ENCODE measurements around the gene DUSP16. TPM values are rescaled to one million over a fixed set of nuclear protein-coding genes. Genes with fewer than 3 reads are reported as not detected.

Gene DUSP16
- total and polyA plus RNA-seq, 2 experiments from 2014 or later, result 11.7 to 59.4 TPM

GRCh38 chr12:12510141-12510540, 52.5 kb downstream of the DUSP16 start:
- no peak overlapping the region for H3K4me3 Mint-ChIP-seq
- H4K20me1 ChIP-seq (replicated peaks; ENCODE audit: insufficient read depth), result peaks cover 4% of the 10 kb centered on the region; the same call in 1 of the 2 replicates
- no peaks in the 10 kb centered on the region for H3K36me3 ChIP-seq (ENCODE audit: insufficient read depth)
- ATAC-seq (no peak), DNase-seq (ENCODE audit: low spot score) (no peak)
- H3F3A ChIP-seq (replicated peaks; ENCODE audit: low read depth), result no peaks in the 10 kb centered on the region
- H3K79me2 ChIP-seq (replicated peaks; ENCODE audit: insufficient read depth), result peaks cover 98% of the 10 kb centered on the region
- H3K36me3 Mint-ChIP-seq (ENCODE audit: low read depth), result peaks cover under 1% of the 10 kb centered on the region; the same call in 2 of the 3 replicates
- H2AFZ ChIP-seq, result no peak overlapping the region
- TF ChIP-seq, protein P1, sequence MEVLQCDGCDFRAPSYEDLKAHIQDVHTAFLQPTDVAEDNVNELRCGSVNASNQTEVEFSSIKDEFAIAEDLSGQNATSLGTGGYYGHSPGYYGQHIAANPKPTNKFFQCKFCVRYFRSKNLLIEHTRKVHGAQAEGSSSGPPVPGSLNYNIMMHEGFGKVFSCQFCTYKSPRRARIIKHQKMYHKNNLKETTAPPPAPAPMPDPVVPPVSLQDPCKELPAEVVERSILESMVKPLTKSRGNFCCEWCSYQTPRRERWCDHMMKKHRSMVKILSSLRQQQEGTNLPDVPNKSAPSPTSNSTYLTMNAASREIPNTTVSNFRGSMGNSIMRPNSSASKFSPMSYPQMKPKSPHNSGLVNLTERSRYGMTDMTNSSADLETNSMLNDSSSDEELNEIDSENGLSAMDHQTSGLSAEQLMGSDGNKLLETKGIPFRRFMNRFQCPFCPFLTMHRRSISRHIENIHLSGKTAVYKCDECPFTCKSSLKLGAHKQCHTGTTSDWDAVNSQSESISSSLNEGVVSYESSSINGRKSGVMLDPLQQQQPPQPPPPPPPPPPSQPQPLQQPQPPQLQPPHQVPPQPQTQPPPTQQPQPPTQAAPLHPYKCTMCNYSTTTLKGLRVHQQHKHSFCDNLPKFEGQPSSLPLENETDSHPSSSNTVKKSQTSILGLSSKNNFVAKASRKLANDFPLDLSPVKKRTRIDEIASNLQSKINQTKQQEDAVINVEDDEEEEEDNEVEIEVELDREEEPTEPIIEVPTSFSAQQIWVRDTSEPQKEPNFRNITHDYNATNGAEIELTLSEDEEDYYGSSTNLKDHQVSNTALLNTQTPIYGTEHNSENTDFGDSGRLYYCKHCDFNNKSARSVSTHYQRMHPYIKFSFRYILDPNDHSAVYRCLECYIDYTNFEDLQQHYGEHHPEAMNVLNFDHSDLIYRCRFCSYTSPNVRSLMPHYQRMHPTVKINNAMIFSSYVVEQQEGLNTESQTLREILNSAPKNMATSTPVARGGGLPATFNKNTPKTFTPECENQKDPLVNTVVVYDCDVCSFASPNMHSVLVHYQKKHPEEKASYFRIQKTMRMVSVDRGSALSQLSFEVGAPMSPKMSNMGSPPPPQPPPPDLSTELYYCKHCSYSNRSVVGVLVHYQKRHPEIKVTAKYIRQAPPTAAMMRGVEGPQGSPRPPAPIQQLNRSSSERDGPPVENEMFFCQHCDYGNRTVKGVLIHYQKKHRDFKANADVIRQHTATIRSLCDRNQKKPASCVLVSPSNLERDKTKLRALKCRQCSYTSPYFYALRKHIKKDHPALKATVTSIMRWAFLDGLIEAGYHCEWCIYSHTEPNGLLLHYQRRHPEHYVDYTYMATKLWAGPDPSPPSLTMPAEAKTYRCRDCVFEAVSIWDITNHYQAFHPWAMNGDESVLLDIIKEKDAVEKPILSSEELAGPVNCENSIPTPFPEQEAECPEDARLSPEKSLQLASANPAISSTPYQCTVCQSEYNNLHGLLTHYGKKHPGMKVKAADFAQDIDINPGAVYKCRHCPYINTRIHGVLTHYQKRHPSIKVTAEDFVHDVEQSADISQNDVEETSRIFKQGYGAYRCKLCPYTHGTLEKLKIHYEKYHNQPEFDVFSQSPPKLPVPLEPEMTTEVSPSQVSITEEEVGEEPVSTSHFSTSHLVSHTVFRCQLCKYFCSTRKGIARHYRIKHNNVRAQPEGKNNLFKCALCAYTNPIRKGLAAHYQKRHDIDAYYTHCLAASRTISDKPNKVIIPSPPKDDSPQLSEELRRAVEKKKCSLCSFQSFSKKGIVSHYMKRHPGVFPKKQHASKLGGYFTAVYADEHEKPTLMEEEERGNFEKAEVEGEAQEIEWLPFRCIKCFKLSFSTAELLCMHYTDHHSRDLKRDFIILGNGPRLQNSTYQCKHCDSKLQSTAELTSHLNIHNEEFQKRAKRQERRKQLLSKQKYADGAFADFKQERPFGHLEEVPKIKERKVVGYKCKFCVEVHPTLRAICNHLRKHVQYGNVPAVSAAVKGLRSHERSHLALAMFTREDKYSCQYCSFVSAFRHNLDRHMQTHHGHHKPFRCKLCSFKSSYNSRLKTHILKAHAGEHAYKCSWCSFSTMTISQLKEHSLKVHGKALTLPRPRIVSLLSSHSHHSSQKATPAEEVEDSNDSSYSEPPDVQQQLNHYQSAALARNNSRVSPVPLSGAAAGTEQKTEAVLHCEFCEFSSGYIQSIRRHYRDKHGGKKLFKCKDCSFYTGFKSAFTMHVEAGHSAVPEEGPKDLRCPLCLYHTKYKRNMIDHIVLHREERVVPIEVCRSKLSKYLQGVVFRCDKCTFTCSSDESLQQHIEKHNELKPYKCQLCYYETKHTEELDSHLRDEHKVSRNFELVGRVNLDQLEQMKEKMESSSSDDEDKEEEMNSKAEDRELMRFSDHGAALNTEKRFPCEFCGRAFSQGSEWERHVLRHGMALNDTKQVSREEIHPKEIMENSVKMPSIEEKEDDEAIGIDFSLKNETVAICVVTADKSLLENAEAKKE (CRISPR knock-in tag; IDR thresholded peaks at IDR 0.05), result no peak
- TF ChIP-seq NANOG (IDR thresholded peaks at IDR 0.05; ENCODE audit: borderline replicate concordance) (no peak), JUNB (IDR thresholded peaks at IDR 0.05; ENCODE audit: unreplicated experiment) (no peak)
- no peak overlapping the region for H3K4me3 ChIP-seq
- no peaks in the 10 kb centered on the region for H3K9me2 ChIP-seq (ENCODE audit: insufficient read depth)
- peaks cover 53% of the 10 kb centered on the region for H3K4me1 ChIP-seq (ENCODE audit: insufficient read depth)
- no peaks in the 10 kb centered on the region for H3K27me3 ChIP-seq (ENCODE audit: insufficient read depth)
- no peak overlapping the region for H3K27ac Mint-ChIP-seq
- H3K27me3 Mint-ChIP-seq (ENCODE audit: insufficient read depth, low read depth, poor library complexity), result peaks cover 7% of the 10 kb centered on the region
- H3K4me1 Mint-ChIP-seq, result peaks cover 60% of the 10 kb centered on the region
- H3K27ac ChIP-seq (ENCODE audit: low read depth), result no peak overlapping the region
- H3K9me3 Mint-ChIP-seq, result no peaks in the 10 kb centered on the region
- no peak overlapping the region for H3K4me2 ChIP-seq

DNA sequence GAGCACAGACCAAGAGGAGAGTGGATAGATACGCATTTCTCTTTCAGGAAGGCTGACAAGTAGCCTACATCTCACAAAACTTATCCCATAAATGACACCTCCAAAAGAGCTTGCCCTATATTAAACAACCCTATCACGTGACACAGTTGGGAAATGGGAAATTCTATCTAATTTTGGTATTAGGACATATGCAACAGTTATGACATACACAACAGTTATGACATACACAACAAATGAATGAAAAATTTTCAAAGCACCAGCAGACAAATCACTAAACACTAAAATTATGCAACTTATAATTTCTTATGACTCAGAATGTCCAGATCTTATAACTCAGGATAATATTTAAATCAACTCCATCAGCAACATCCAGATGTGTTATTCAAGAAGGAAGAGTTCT, 54.1 kb downstream of the DUSP16 start:
- Histone ChIP-seq H2AFZ (no peak overlapping the region), H3K9me2 (ENCODE audit: insufficient read depth) (no peaks in the 10 kb centered on the region), H3K4me2 (no peak overlapping the region), H4K20me1 (replicated peaks; ENCODE audit: insufficient read depth) (peaks cover 4% of the 10 kb centered on the region; the same call in 1 of the 2 replicates), H3F3A (replicated peaks; ENCODE audit: low read depth) (no peaks in the 10 kb centered on the region), H3K27me3 (ENCODE audit: insufficient read depth) (no peaks in the 10 kb centered on the region), H3K36me3 (ENCODE audit: insufficient read depth) (no peaks in the 10 kb centered on the region), H3K4me3 (no peak overlapping the region), H3K79me2 (replicated peaks; ENCODE audit: insufficient read depth) (peaks cover 98% of the 10 kb centered on the region), H3K4me1 (ENCODE audit: insufficient read depth) (peaks cover 55% of the 10 kb centered on the region), H3K27ac (ENCODE audit: low read depth) (peak overlapping the region; percentile 3)
- Mint-ChIP-seq H3K9me3 (no peaks in the 10 kb centered on the region), H3K4me3 (no peak overlapping the region), H3K4me1 (peaks cover 58% of the 10 kb centered on the region), H3K27ac (no peak overlapping the region), H3K36me3 (ENCODE audit: low read depth) (no peaks in the 10 kb centered on the region), H3K27me3 (ENCODE audit: insufficient read depth, low read depth, poor library complexity) (peaks cover 9% of the 10 kb centered on the region)
- ATAC-seq (no peak), DNase-seq (ENCODE audit: low spot score) (no peak)
- TF ChIP-seq ZNF114 (CRISPR knock-in tag; IDR thresholded peaks at IDR 0.05) (no peak), STAT1 (IDR thresholded peaks at IDR 0.05; ENCODE audit: unreplicated experiment) (no peak), CREB1 (CRISPR knock-in tag; IDR thresholded peaks at IDR 0.05; ENCODE audit: low read depth) (no peak), ZNF331 (CRISPR knock-in tag; IDR thresholded peaks at IDR 0.05; ENCODE audit: low read depth) (no peak)
- TF ChIP-seq, protein P1 (CRISPR knock-in tag; IDR thresholded peaks at IDR 0.05), result no peak

All from GM23338 (cell line).